ENCODE measurements around the gene CEACAM1. TPM values are rescaled to one million over a fixed set of nuclear protein-coding genes. Genes with fewer than 3 reads are reported as not detected.

CEACAM1 gene
- total RNA-seq, 1 donor from 2014 or later, result 1.6 TPM

DNA sequence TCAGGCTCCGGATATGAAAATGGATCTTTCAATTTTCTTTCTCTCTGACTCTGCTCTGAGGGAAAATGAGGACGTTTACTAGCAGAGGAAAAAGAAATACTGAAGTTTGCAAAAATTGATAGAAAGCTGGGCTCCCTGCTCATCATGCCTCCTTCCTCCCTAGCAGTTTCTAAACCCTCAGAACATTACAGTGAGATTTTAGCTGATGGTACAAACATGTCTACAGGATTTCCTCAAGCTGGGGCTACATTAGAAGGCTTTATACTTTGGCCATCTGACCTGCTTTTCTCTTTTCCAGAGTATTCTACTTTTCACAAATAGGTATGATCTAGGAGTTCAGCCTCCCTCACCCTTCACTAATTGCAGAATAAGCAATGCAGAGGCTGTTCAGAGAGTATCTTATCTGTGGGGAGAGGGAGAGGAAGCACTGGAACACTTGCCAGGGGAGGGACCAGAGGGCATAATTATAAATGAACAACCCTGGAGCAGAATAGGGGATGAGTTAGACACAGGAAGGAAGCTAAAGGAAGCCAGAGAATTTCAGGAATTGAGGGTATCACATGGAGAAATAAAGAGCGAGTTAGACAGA, 30.0 kb downstream of the CEACAM1 start:
- no peak for DNase-seq (ENCODE audit: low read depth)
- H3K4me3 ChIP-seq (ENCODE audit: low read depth, low read length), result no peak overlapping the region
- no peaks in the 10 kb centered on the region for H3K27me3 ChIP-seq (ENCODE audit: control insufficient read depth, insufficient read depth, low read length)
- no peak for FAIRE-seq
- TF ChIP-seq, protein P1, sequence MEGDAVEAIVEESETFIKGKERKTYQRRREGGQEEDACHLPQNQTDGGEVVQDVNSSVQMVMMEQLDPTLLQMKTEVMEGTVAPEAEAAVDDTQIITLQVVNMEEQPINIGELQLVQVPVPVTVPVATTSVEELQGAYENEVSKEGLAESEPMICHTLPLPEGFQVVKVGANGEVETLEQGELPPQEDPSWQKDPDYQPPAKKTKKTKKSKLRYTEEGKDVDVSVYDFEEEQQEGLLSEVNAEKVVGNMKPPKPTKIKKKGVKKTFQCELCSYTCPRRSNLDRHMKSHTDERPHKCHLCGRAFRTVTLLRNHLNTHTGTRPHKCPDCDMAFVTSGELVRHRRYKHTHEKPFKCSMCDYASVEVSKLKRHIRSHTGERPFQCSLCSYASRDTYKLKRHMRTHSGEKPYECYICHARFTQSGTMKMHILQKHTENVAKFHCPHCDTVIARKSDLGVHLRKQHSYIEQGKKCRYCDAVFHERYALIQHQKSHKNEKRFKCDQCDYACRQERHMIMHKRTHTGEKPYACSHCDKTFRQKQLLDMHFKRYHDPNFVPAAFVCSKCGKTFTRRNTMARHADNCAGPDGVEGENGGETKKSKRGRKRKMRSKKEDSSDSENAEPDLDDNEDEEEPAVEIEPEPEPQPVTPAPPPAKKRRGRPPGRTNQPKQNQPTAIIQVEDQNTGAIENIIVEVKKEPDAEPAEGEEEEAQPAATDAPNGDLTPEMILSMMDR (IDR thresholded peaks at IDR 0.05; ENCODE audit: insufficient read depth, low read length, severe bottlenecking), result no peak
- no peaks in the 10 kb centered on the region for H3K36me3 ChIP-seq (ENCODE audit: control insufficient read depth, insufficient read depth, low read length)

DNA sequence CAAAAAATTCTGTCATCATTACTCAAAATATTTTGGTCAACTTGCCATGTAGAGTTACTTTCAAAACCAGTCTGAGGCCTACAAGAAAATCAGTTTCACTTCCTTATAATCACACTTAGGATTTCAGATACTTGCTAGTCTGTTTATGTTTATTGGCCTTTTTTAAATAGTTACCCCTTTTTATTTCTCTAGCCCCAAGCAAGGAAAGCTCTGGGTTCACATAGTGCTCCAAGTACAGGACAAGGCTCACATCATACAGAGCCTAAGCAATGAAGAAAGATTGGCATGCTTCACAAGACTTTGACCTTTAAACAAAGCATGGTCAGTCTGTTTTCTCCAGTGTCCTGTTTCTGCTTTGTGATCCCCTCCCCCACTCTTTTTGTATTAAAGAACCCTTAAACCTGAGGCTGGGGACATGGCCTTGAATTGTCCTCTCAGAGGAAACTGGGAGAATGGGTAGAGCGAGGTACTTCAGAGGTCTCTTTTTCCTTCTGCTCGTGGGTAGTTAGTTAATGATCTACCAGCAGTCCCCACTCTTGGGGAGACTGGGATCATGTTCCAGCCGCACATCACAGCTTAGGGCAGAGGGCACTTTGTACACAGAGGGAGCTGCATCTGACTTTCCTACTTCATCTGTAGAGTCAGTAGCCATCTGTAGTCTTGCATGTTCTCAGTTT, 30.7 kb downstream of the CEACAM1 start:
- FAIRE-seq, result no peak
- TF ChIP-seq, protein P1 (IDR thresholded peaks at IDR 0.05; ENCODE audit: insufficient read depth, low read length, severe bottlenecking), result no peak
- Histone ChIP-seq H3K27me3 (ENCODE audit: control insufficient read depth, insufficient read depth, low read length) (no peaks in the 10 kb centered on the region), H3K4me3 (ENCODE audit: low read depth, low read length) (no peak overlapping the region), H3K36me3 (ENCODE audit: control insufficient read depth, insufficient read depth, low read length) (no peaks in the 10 kb centered on the region)
- DNase-seq (ENCODE audit: low read depth), result no peak

DNA sequence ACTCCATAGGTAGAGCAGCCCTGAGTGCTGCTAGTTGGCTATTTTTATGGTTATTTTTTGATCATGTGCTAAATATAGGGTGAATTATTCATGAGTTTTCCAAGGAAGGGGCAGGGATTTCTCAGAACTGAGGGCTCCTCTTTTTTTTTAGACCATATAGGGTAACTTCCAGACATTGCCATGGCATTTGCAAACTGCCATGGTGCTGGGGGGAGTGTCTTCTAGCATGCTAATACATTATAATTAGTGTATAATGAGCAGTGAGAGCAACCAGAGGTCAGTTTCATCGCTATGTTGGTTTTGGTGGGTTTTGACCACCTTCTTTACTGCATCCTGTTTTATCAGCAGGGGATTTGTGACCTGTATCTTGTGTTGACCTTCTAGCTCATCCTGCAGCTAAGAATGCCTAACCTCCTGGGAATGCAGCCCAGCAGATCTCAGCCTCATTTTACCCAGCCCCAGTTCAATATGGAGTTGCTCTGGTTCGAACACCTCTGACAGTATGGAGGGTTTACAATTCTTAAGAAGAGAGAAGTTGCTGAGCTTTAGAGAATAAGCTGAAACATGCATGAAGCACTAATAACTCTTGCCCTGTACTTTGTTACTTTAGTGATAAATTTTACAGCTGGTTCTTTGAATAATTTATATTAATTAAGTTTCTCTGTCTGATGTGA, 31.7 kb downstream of the CEACAM1 start:
- no peak overlapping the region for H3K4me3 ChIP-seq (ENCODE audit: low read depth, low read length)
- TF ChIP-seq, protein P1 (IDR thresholded peaks at IDR 0.05; ENCODE audit: insufficient read depth, low read length, severe bottlenecking), result no peak
- FAIRE-seq (no peak), DNase-seq (ENCODE audit: low read depth) (no peak)
- H3K27me3 ChIP-seq (ENCODE audit: control insufficient read depth, insufficient read depth, low read length), result no peaks in the 10 kb centered on the region
- no peaks in the 10 kb centered on the region for H3K36me3 ChIP-seq (ENCODE audit: control insufficient read depth, insufficient read depth, low read length)

DNA sequence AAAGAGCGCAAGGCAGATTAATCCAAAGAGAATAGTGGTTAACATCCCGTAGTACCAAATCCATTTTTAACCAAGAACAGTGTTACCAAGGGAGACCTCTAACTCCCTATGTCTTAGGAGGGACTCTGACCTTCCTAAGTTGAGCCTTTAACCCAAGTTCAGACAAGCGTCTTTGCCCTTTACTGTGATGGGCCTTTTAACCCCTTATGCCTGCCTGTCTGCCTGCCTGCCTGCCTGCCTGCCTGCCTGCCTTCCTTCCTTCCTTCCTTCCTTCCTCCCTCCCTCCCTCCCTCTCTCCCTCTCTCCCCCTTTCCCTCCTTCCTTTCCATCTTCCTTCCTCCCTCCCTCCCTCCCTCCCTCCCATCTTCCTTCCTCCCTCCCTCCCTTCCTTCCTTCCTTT, 32.6 kb downstream of the CEACAM1 start:
- FAIRE-seq (no peak), DNase-seq (ENCODE audit: low read depth) (no peak)
- Histone ChIP-seq H3K27me3 (ENCODE audit: control insufficient read depth, insufficient read depth, low read length) (no peaks in the 10 kb centered on the region), H3K4me3 (ENCODE audit: low read depth, low read length) (no peak overlapping the region), H3K36me3 (ENCODE audit: control insufficient read depth, insufficient read depth, low read length) (no peaks in the 10 kb centered on the region)
- TF ChIP-seq, protein P1 (IDR thresholded peaks at IDR 0.05; ENCODE audit: insufficient read depth, low read length, severe bottlenecking), result no peak

DNA sequence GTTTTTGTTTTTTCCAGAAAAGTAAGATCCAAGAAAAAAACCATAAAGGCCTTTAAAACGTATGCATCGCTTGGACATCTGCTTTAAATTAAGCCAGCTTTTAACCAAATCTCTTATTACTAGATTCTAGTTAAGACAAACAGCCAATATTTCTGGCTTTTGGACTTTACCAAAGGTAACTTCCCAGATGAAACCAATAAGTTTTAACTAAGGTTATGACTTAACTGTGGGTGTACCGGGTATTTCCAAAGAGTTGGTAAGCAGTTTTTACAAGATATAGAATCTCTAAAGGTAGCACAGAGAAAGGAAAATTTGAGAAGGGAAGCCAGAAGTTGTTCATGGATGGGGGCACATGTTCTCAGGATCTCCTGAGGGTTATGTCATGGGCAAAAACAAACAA, 34.0 kb downstream of the CEACAM1 start:
- Histone ChIP-seq H3K36me3 (ENCODE audit: control insufficient read depth, insufficient read depth, low read length) (no peaks in the 10 kb centered on the region), H3K4me3 (ENCODE audit: low read depth, low read length) (no peak overlapping the region), H3K27me3 (ENCODE audit: control insufficient read depth, insufficient read depth, low read length) (no peaks in the 10 kb centered on the region)
- FAIRE-seq (no peak), DNase-seq (ENCODE audit: low read depth) (no peak)
- TF ChIP-seq, protein P1 (IDR thresholded peaks at IDR 0.05; ENCODE audit: insufficient read depth, low read length, severe bottlenecking), result no peak
